Neural progenitor cell (in vitro differentiated cells): ENCODE measurements around the gene RPTOR.

ENCODE experiments used
- EZH2 ChIP-seq: fragments of 200-600 bp; sonication (generic); IDR thresholded peaks from 2 replicates; pipeline ENCODE4 v1.6.1; 2017; ENCODE audit warnings: antibody characterized with exemption, mild to moderate bottlenecking, moderate library complexity
- EZH2phosphoT487 ChIP-seq: fragments of 200-600 bp; sonication (generic); IDR thresholded peaks from 2 replicates; pipeline ENCODE4 v1.6.1; 2017; ENCODE audit warnings: antibody characterized with exemption
- TF ChIP-seq, protein P1 (sequence below): fragments of 200-600 bp; sonication (generic); IDR thresholded peaks from 2 replicates; pipeline ENCODE4 v1.5.1; 2017; ENCODE audit warnings: antibody characterized with exemption, mild to moderate bottlenecking

DNA sequence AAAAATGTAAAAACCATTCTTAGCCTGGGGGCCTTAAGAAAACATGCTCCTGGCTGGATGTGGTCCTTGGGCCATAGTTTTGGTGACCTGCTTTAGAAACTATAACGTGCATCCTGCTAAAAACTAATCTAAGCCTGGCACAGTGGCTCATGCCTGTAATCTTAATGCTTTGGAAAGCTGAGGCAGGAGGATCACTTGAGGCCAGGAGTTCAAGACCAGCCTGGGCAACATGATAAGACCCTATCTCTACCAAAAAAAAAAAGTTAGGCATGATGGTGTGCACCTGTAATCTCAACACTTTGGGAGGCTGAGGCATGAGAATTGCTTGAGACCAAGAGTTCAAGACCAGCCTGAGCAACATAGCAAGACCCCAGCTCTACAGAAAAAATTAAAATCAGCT is 263.2 kb downstream of the RPTOR start:
- TF ChIP-seq EZH2 (no peak), EZH2phosphoT487 (no peak)
- TF ChIP-seq, protein P1, sequence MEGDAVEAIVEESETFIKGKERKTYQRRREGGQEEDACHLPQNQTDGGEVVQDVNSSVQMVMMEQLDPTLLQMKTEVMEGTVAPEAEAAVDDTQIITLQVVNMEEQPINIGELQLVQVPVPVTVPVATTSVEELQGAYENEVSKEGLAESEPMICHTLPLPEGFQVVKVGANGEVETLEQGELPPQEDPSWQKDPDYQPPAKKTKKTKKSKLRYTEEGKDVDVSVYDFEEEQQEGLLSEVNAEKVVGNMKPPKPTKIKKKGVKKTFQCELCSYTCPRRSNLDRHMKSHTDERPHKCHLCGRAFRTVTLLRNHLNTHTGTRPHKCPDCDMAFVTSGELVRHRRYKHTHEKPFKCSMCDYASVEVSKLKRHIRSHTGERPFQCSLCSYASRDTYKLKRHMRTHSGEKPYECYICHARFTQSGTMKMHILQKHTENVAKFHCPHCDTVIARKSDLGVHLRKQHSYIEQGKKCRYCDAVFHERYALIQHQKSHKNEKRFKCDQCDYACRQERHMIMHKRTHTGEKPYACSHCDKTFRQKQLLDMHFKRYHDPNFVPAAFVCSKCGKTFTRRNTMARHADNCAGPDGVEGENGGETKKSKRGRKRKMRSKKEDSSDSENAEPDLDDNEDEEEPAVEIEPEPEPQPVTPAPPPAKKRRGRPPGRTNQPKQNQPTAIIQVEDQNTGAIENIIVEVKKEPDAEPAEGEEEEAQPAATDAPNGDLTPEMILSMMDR: no peak
